NCI-H1694 (cell line): ENCODE data around the gene PRAMEF5.
"Not testable (repeated sequence)": the region's sequence is repeated elsewhere in the genome, so short reads cannot be mapped to it uniquely, and the experiment has no call there.

ENCODE experiments used
- DNase-seq: peaks from one replicate; lab custom pipeline; 2025; lab: John Stamatoyannopoulos, UW

The PRAMEF5 gene

DNA sequence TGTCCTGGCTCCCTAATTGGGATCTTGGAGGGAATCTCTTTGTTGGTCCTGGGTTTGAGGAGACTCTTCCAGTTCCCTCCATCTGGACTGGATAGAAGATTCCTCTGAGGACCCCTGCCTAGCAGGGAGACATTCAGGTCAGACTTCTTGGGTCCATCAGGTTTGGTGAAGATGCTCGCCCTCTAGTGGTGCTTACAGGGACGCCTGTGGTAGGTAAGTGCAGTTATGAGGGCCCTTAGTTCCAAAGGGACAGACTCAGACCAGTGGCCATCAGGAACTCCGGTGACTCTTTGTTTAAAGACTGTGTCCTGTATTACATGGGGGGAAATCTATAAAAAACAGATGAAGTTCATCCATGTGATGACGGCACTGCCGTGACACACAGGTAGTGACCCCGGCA is 23.0 kb downstream of the PRAMEF5 start:
- not testable (repeated sequence) for DNase-seq

DNA sequence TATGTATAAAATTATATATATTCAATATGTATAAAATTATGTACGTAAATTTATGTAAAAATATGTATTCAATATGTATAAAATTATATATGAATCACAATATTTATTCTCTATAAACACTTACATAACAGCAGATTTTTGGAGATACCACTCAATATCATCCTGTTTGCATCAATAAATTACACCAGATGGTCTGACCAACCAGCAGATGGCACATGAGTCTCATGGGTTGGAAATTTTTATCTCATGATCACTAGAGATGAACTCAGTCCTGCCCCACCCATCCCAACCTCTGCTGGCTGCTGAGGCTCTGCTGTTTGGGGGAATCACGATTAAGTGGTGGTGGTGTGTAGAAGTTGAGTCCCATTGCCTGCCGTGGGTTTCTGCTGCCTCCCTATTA is 25.6 kb downstream of the PRAMEF5 start:
- DNase-seq, result not testable (repeated sequence)

DNA sequence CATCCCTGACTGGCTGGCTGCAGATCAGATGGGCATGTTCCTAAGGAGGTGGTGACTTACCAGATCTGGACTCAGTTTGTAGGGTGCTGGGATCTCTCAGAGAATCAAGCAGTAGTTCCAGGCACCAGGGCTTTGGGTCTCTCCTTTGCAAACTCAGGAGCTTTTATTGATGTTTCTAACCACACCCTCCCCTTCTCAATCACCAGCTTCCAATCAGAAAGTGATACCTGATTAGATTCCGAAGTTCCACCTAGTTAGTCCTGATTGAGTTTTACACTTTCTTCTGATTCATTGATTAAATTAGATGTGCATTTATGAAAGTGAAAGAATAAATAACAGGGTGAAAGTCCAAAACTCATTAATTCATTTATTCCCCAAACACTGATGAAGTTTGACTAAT is 31.0 kb downstream of the PRAMEF5 start, which contains the start of gene PRAMEF8:
Gene PRAMEF8, minus strand, starts transcription at position 101 of the 400 bp plus-strand sequence. CDS start 1,046 bp downstream, outside the sequence.
- DNase-seq, result not testable (repeated sequence)

DNA sequence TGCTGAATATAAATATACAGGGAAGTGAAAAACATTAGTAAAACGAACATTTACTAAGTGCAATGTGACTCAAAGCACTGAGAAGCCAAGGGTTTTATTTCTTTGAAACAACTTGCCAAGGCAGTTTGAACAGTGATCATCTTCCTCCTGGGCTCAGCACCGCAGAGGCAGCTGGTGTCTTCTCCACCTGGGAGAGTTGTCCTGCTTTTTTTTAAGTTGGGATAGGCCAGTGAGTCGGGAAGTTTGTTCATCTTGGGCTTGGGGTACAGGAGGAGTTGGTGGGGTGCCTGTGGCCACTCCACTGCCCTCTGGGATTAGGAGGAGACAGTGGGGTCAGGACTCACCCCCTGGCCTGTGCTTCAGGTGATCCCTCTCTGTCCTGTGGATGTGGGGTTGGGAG is 35.0 kb downstream of the PRAMEF5 start:
- not testable (repeated sequence) for DNase-seq

DNA sequence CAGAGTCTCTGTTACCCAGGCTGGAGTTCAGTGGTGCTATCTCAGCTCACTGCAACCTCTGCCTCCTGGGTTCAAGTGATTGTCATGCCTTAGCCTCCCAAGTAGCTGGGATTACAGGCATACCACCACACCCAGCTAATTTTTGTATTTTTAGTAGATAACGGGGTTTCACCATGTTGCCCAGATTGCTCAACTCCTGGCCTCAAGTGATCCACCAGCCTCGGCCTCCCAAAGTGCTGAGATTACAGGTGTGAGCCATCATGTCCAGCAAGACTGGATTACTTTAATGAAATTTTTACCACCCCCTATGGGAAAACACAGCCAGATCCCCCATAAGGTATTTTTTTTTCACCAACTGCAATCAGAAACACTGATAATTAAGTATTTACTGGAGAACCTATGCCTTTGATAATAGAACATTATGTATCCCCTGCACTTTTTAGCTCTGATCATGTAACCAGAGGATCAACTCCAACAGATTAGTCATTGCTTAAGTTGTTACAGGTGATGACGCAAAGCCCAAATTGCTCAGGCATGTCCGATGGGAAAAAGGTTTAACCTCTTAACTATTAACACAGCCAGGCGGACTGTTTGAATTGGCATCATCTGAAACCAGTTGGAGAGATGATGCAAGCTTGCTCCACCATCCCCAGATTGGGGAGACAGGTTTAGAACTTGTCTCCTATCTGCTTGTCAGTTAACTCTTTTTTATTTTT is 43.4 kb downstream of the PRAMEF5 start:
- not testable (repeated sequence) for DNase-seq

DNA sequence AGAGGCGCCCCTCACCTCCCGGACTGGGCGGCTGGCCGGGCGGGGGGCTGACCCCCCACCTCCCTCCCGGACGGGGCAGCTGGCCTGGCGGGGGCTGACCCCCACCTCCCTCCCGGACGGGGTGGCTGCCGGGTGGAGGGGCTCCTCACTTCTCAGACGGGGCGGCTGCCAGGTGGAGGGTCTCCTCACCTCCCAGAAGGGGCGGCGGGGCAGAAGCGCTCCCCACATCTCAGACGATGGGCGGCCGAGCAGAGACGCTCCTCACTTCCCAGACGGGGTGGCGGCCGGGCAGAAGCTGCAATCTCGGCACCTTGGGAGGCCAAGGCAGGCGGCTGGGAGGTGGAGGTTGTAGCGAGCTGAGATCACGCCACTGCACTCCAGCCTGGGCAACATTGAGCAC is 44.7 kb downstream of the PRAMEF5 start:
- DNase-seq, result not testable (repeated sequence)

DNA sequence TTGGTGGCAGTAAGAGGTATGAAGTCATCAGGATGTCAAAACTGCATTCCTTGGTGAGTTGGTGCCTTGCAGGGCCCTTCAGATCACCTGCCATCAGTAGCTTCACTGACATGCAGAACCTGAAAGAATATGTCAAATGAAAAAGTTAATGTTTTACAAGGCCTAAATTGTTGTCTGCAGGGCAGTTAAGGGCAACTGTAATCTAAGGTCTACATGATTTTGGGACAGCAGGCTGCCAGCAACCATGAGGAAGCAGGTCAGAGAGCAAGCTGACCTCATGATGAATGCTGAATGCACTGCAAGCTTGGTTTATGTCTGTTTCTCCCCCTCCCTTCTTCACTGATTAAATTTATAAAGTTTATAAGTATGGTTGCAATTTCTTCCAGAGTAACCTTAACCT is 48.2 kb downstream of the PRAMEF5 start:
- not testable (repeated sequence) for DNase-seq

DNA sequence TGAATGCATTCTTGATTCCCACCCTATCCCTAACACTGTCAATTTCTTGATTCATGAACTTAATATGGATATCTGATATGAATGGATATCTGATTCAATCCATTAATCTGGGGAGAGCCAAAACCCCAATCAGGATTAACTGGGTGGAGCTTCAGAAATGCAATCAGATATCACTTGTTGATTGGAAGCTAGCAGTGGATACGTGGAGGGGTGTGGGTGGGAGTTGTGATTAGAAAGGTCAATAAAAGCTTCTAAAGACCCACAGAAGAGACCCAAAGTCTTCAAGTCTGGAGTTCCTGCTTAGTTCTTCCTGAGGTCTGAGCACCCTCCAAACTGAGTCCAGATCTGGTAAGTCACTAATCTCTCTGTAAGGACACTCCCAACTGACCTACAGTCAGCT is 49.2 kb downstream of the PRAMEF5 start, which contains the start of gene PRAMEF33:
Gene PRAMEF33, plus strand, starts transcription at position 301 of the 400 bp plus-strand sequence. CDS start 2,416 bp downstream, outside the sequence.
- not testable (repeated sequence) for DNase-seq
